ENCODE data around the gene PARD6G. TPM values are rescaled to one million over a fixed set of nuclear protein-coding genes. Genes with fewer than 3 reads are reported as not detected.
"Not testable (repeated sequence)": the region's sequence is repeated elsewhere in the genome, so short reads cannot be mapped to it uniquely, and the experiment has no call there.

Gene PARD6G
- total RNA-seq, 2 experiments from 2014 or later = 0.10 TPM; not detected in 1

DNA sequence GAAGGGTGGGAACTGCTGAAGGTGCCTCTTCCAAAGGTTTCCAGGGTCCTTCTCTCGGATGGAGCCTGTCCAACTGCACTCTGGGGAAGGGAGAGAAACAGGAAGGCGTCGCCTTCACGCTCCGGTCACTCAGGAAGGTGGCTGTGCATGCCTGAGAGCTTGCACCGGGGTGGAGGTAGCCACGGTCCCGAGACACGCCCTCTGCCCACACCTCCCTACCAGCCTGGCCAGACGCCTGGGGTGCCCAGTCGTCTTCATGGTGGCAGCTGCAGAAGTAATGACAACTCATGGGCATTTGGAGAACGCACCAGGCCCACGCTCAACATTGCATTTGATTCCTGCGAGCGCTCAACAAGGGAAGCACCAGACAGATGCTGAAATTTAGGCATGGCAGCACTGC, 78.3 kb downstream of the PARD6G start:
- no peak for DNase-seq
- CTCF ChIA-PET = interaction anchor here (1.7 to 3.4 kb wide), 2 partner anchors 10 to 86 kb away, joined by 7 to 12 read pairs; no protein-coding TSS in a partner anchor
- no peak overlapping the region for H3K4me3 Mint-ChIP-seq
- peaks cover 38% of the 10 kb centered on the region for H3K27me3 Mint-ChIP-seq (ENCODE audit: low read depth)
- no peaks in the 10 kb centered on the region for H3K36me3 Mint-ChIP-seq (ENCODE audit: low read depth)
- intact Hi-C loops (cut with micrococcal nuclease) = no loop called here
- no peak overlapping the region for H3K27ac Mint-ChIP-seq
- no peaks in the 10 kb centered on the region for H3K4me1 Mint-ChIP-seq (ENCODE audit: low read depth)
- H3K9me3 Mint-ChIP-seq = peaks cover 12% of the 10 kb centered on the region

DNA sequence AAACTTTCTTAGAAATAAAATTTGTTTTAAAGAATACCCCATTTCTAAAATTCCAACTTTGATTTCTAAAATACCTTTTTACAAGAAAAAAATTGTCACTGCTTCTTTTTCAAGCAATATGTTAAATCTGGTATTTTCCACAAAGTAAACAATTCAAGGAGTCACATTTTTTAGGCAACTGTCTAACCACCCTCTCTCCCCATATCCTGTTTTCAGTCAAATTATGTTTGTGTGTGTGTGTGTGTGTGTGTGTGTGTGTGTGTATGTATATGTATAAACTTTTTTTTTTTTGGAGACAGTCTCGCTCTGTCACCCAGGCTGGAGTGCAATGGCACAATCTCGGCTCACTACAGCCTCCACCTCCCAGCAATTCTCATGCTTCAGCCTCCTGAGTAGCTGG, 79.0 kb downstream of the PARD6G start:
- Mint-ChIP-seq H3K9me3 (peaks cover 12% of the 10 kb centered on the region), H3K4me1 (ENCODE audit: low read depth) (no peaks in the 10 kb centered on the region), H3K36me3 (ENCODE audit: low read depth) (no peaks in the 10 kb centered on the region), H3K4me3 (no peak overlapping the region), H3K27me3 (ENCODE audit: low read depth) (peaks cover 38% of the 10 kb centered on the region), H3K27ac (no peak overlapping the region)
- DNase-seq = no peak
- intact Hi-C loops (cut with micrococcal nuclease) = no loop called here
- CTCF ChIA-PET = interaction anchor here (0.6 to 1.7 kb wide), 5 partner anchors 9 to 87 kb away, joined by 3 to 7 read pairs (median 4); no protein-coding TSS in a partner anchor

DNA sequence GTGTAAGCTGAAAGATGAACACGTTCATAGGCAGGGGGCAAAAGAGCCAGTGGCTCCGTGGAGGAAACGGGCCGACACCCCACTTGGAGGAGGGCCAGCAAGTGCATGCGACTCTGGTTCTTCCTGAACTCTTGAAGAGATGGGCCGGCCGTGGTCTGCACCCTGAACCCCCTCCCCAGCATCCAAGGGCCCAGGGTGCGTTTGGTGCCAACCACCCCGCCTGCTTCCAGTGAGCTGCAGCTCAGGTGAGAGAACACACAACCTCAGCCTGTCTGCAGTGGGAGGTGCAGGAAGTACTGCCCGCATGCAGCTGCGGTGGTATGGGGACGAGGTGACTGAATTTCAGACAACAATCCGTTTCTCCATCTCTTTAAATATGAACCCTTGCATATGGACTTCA, 79.4 kb downstream of the PARD6G start:
- H3K9me3 Mint-ChIP-seq = peaks cover 12% of the 10 kb centered on the region
- no peaks in the 10 kb centered on the region for H3K4me1 Mint-ChIP-seq (ENCODE audit: low read depth)
- no peaks in the 10 kb centered on the region for H3K36me3 Mint-ChIP-seq (ENCODE audit: low read depth)
- intact Hi-C loops (cut with micrococcal nuclease) = no loop called here
- CTCF ChIA-PET = interaction anchor here (0.6 to 1.7 kb wide), 5 partner anchors 8 to 87 kb away, joined by 3 to 7 read pairs (median 4); no protein-coding TSS in a partner anchor
- H3K4me3 Mint-ChIP-seq = no peak overlapping the region
- no peak for DNase-seq
- H3K27ac Mint-ChIP-seq = no peak overlapping the region
- H3K27me3 Mint-ChIP-seq (ENCODE audit: low read depth) = peaks cover 36% of the 10 kb centered on the region

DNA sequence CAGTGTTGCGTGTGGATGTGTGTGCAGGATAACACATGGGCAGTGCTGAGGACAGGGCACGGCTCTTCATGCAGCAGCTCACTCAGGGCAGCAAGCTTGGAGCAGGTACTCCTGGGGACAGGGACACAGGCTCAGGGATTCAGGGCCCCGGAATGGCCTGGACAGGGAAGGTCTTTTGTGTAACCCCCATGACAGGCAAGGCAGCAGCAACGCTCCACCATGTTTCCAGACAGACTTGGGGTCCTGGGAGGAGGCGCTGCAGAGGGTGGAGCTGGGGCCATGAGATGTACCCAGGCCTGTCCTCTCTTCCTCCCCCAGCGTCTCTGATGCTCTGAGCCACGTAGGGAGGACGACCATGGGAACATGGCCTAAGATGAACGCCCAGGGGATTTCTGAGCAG, 80.0 kb downstream of the PARD6G start:
- intact Hi-C loops (cut with micrococcal nuclease) = no loop called here
- DNase-seq = no peak
- Mint-ChIP-seq H3K27me3 (ENCODE audit: low read depth) (peaks cover 31% of the 10 kb centered on the region), H3K4me1 (ENCODE audit: low read depth) (no peaks in the 10 kb centered on the region), H3K36me3 (ENCODE audit: low read depth) (no peaks in the 10 kb centered on the region), H3K4me3 (no peak overlapping the region), H3K27ac (no peak overlapping the region), H3K9me3 (peaks cover 12% of the 10 kb centered on the region)
- CTCF ChIA-PET = interaction anchor here (1.0 to 1.7 kb wide), 4 partner anchors 8 to 88 kb away, joined by 4 to 7 read pairs (median 4); no protein-coding TSS in a partner anchor

DNA sequence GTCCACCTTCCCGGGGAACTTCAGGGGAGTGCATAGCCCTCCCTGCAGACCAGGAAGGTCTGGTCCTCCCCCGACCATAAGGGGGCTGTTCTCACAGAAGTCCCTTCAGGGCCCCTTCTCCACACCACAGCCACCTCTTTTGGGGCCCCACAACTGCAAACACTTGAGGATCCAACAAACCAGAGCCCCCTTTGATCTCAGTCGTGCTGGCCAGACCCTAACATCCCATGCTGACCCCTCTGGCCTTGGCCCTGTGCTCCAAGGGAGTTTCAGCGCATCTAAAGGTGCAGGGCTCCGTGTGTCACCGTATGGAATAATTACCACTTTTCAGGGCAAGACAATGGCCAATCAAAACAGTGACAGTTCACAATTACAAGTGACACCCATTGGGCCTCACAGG, 80.6 kb downstream of the PARD6G start:
- no peak for DNase-seq
- H3K4me3 Mint-ChIP-seq = no peak overlapping the region
- peaks cover 12% of the 10 kb centered on the region for H3K9me3 Mint-ChIP-seq
- intact Hi-C loops (cut with micrococcal nuclease) = no loop called here
- peaks cover 30% of the 10 kb centered on the region for H3K27me3 Mint-ChIP-seq (ENCODE audit: low read depth)
- H3K4me1 Mint-ChIP-seq (ENCODE audit: low read depth) = no peaks in the 10 kb centered on the region
- no peaks in the 10 kb centered on the region for H3K36me3 Mint-ChIP-seq (ENCODE audit: low read depth)
- no peak overlapping the region for H3K27ac Mint-ChIP-seq
- CTCF ChIA-PET = no interaction called here

DNA sequence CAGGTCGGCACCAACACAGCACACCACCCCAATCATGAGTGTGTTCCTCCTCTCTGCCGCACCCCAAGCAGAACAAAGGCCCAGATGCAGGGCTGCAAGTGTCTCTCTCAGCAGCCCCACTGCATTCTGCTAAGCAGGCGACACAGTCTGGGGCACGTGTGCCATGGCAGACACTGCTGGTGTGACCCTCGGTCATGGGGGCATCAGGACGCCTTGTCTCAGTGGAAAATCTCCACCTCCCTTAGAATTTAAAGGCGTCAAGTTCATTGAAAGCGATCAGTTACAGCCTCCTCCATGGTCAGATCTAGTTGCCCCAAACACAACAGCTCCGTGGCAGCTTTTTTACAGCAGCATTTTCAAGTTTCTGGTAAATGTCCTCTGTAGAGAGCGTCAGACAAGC, 81.1 kb downstream of the PARD6G start:
- Mint-ChIP-seq H3K36me3 (ENCODE audit: low read depth) (no peaks in the 10 kb centered on the region), H3K27me3 (ENCODE audit: low read depth) (peaks cover 27% of the 10 kb centered on the region), H3K9me3 (peaks cover 12% of the 10 kb centered on the region), H3K4me3 (no peak overlapping the region), H3K27ac (no peak overlapping the region), H3K4me1 (ENCODE audit: low read depth) (no peaks in the 10 kb centered on the region)
- intact Hi-C loops (cut with micrococcal nuclease) = no loop called here
- DNase-seq = no peak
- CTCF ChIA-PET = no interaction called here

DNA sequence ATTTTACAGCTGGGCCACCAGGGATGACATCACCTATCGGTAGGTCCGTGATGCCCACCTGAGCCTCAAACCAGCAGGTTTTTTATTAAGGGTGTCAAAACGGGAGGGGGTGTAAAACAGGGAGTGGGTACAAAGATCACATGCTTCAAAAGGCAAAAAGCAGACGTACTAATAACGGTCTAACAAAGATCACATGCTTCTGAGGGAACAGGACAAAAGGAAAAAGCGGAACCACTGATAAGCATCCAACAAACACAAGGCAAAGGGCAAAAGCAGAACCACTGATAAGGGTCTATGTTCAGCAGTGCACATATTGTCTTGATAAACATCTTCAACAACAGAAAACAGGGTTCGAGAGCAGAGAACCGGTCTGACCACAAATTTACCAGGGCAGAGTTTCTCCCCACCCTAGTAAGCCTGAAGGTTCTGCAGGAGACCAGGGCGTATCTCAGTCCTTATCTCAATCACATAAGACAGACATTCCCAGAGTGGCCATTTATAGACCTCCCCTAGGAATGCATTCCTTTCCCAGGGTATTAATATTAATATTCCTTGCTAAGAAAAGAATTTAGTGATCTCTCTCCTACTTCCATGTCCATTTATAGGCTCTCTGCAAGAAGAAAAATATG, 82.5 kb downstream of the PARD6G start:
- H3K27me3 Mint-ChIP-seq (ENCODE audit: low read depth) = peaks cover 20% of the 10 kb centered on the region
- H3K36me3 Mint-ChIP-seq (ENCODE audit: low read depth); H3K4me1 Mint-ChIP-seq (ENCODE audit: low read depth); intact Hi-C loops (cut with micrococcal nuclease); CTCF ChIA-PET; DNase-seq; H3K27ac Mint-ChIP-seq; H3K4me3 Mint-ChIP-seq: not testable (repeated sequence)
- H3K9me3 Mint-ChIP-seq = peaks cover 12% of the 10 kb centered on the region

DNA sequence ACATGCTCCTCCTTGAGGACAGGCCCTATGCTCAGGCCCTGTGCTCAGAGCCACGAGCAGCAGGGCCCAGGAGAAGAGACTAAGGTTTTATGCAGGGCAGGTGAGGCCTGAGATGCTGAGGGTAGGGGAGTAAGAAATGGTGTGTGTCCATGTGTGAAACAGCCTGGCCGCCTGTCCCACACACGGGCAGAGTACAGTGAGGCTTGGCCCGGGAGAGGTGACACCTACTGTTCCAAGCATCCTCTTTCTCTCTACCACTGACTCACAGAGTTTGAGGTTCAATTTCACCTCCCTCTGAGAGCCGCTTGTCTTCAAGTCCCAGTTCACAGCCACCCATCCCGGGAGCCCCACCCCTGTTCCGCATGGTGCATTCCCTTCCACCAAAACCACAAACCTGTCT, 84.1 kb downstream of the PARD6G start:
- Mint-ChIP-seq H3K27ac (no peak overlapping the region), H3K36me3 (ENCODE audit: low read depth) (no peaks in the 10 kb centered on the region), H3K27me3 (ENCODE audit: low read depth) (peaks cover 25% of the 10 kb centered on the region), H3K4me3 (no peak overlapping the region), H3K4me1 (ENCODE audit: low read depth) (no peaks in the 10 kb centered on the region), H3K9me3 (peaks cover 12% of the 10 kb centered on the region)
- CTCF ChIA-PET = no interaction called here
- intact Hi-C loops (cut with micrococcal nuclease) = no loop called here
- no peak for DNase-seq

DNA sequence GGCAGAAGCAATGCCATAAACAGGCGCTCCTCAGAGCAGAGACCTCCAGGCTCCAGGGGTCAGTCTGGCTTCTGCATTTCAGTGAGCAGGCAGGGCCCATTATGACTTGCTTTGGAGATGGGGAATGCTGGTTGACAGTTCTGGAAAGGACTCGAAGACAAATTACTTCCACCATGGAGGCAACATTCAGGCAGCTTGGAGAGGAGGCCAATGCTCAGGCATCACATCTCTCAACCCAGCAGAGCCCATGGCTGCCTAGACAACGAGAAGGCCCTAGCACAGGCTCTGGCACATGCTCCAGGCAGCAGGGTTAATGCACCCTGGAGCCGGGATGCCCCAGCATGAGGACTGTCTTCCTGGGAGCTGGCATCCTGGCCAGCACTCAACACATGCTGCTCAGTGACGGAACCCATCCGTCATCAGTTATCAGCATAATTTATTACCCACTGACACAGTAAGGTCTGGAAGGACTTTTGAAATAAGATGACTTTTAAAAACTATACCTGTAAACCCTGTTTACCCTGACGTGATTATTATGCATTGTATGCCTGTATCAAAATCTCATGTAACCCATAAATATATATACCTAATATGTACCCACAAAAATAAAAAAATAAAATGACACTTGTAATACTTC, 85.4 kb downstream of the PARD6G start:
- Mint-ChIP-seq H3K9me3 (peaks cover 12% of the 10 kb centered on the region), H3K27ac (no peak overlapping the region), H3K36me3 (ENCODE audit: low read depth) (no peaks in the 10 kb centered on the region), H3K4me1 (ENCODE audit: low read depth) (no peaks in the 10 kb centered on the region), H3K4me3 (no peak overlapping the region), H3K27me3 (ENCODE audit: low read depth) (peaks cover 27% of the 10 kb centered on the region)
- CTCF ChIA-PET = no interaction called here
- intact Hi-C loops (cut with micrococcal nuclease) = no loop called here
- DNase-seq = no peak

DNA sequence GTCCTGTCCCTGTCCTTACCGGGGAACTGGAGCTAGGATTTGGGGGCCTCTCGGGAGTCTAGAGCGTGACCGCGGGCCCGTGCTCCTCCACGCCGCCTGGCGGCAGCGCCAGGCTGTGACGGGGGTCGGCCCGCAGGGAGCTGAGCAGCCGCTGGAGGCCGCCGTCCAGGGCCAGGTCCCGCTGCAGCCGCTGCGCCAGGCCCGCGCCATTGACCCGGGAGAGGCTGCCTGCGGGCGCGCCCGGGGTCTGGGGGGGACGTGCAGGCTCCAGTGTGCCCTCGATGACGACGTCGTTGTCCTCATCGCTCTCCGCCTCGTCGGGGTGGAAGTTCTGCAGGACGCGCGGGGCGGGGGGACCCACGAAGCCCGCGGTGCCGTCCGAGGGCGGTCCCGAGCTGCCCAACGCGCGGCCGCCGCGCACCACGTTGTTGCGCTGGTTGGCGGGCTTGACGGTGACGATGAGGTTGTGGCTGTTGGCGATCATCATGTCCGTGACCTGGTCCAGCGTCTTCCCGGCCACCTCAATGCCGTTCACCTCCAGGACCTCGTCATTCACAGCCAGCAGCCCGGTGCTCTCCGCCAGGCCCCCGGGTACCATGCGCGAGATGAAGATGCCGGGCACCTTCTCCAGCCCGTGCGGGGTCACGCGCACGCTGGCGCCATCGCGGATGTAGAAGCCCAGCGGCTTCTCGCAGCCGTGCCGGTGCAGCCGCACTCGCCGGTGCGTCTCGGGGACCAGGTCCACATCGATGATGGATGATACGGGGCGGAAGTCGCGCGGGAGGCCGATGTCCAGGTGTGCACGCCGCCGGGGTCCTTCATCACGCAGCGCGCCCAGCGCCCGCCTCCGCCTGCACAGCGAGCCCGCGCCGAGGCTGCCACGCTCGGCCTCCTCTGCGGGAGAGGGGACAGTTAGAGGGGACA, 87.3 kb downstream of the PARD6G start:
- peaks cover 9% of the 10 kb centered on the region for H3K9me3 Mint-ChIP-seq
- no peaks in the 10 kb centered on the region for H3K36me3 Mint-ChIP-seq (ENCODE audit: low read depth)
- H3K4me1 Mint-ChIP-seq (ENCODE audit: low read depth) = no peaks in the 10 kb centered on the region
- H3K27me3 Mint-ChIP-seq (ENCODE audit: low read depth) = peaks cover 25% of the 10 kb centered on the region
- DNase-seq = peak; percentile 36
- intact Hi-C loops (cut with micrococcal nuclease) = loop anchor here (5.0 to 10.0 kb wide), 2 partner anchors 363 to 785 kb away; partner anchors contain the start of gene KCNG2
- H3K27ac Mint-ChIP-seq = no peak overlapping the region
- CTCF ChIA-PET = interaction anchor here (0.6 to 6.7 kb wide), 14 partner anchors 8 to 261 kb away, joined by 3 to 43 read pairs (median 4); no protein-coding TSS in a partner anchor
- H3K4me3 Mint-ChIP-seq = no peak overlapping the region

DNA sequence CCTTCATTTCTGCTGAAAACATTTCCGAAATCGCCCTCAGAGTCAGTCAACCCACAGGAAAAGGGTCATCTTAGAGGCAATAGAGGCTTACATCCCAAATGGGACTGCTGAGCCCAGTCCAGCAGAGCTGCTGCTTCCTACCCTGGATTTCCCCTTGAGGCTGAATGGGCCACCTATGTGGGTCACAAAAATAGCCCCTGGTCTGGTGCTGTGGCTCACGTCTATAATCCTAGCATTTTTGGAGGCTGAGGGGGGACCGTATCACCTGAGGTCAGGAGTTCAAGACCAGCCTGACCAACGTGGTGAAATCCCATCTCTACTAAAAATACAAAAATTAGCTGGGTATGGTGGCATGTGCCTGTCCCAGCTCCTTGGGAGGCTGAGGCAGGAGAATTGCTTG, 88.9 kb downstream of the PARD6G start:
- Mint-ChIP-seq H3K27me3 (ENCODE audit: low read depth) (peaks cover 21% of the 10 kb centered on the region), H3K4me1 (ENCODE audit: low read depth) (peaks cover 3% of the 10 kb centered on the region), H3K36me3 (ENCODE audit: low read depth) (no peaks in the 10 kb centered on the region), H3K4me3 (no peak overlapping the region), H3K9me3 (no peaks in the 10 kb centered on the region), H3K27ac (no peak overlapping the region)
- CTCF ChIA-PET = interaction anchor here (0.6 to 6.7 kb wide), 17 partner anchors 8 to 136 kb away, joined by 3 to 43 read pairs (median 4); no protein-coding TSS in a partner anchor
- intact Hi-C loops (cut with micrococcal nuclease) = loop anchor here (5.0 to 10.0 kb wide), 2 partner anchors 361 to 784 kb away; partner anchors contain the start of gene KCNG2
- no peak for DNase-seq
